ENCODE results near the gene CDH15.

Gene CDH15

DNA sequence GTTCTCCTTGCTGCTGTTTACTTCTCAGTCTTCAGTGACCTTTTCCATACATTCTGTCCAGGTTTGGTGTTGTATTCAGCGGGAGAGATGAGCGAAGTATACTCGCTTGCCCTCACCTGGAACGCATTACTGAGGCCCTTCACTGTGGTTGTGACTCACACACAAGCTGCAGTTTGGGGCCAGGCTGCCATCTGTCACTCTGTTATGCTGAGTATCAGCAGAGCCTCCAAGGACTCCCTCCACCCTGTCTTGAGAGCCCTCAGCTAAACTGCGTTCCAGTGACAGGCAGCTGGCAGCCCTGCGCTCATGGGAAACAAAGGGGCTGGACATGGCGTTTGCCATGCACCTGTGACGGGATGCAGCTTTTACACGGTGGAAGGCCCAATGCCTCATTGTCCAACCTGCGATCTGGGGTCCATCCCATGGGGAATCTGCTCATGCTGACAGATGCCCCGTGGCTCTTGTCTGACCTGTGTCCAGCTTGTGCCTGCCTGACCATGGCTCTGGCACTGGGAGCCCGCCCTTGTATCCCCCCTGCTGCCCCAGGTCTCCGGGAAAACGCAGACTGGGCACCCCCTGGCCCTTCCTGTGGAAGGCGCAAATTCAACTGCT, 39.5 kb downstream of the CDH15 start:
- H3K4me3 ChIP-seq, result no peak overlapping the region
- no peak for DNase-seq (ENCODE audit: low spot score)
- H3K27ac ChIP-seq, result no peak overlapping the region
- TF ChIP-seq, protein P1, sequence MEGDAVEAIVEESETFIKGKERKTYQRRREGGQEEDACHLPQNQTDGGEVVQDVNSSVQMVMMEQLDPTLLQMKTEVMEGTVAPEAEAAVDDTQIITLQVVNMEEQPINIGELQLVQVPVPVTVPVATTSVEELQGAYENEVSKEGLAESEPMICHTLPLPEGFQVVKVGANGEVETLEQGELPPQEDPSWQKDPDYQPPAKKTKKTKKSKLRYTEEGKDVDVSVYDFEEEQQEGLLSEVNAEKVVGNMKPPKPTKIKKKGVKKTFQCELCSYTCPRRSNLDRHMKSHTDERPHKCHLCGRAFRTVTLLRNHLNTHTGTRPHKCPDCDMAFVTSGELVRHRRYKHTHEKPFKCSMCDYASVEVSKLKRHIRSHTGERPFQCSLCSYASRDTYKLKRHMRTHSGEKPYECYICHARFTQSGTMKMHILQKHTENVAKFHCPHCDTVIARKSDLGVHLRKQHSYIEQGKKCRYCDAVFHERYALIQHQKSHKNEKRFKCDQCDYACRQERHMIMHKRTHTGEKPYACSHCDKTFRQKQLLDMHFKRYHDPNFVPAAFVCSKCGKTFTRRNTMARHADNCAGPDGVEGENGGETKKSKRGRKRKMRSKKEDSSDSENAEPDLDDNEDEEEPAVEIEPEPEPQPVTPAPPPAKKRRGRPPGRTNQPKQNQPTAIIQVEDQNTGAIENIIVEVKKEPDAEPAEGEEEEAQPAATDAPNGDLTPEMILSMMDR (IDR thresholded peaks at IDR 0.05), result no peak

GRCh38 chr16:89216315-89217137, 45.0 kb downstream of the CDH15 start:
- peak overlapping the region; percentile 80 for H3K4me3 ChIP-seq
- no peak for DNase-seq (ENCODE audit: low spot score)
- peak overlapping the region; percentile 86 to 96 for H3K27ac ChIP-seq
- TF ChIP-seq, protein P1 (IDR thresholded peaks at IDR 0.05), result peak; percentile 21

DNA sequence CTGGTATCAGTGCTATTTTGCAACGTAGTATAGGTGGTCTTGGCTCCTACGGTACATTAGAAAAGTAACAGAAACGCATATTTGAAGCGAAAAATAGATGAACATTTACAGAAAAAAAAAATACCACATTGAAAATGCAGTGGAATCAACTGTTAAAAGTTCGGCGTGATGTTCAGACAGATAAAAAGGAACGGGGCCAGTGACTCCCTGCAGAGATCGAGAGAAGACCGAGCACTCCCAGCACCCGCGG, 45.5 kb downstream of the CDH15 start:
- H3K4me3 ChIP-seq, result peak overlapping the region; percentile 80
- no peak for DNase-seq (ENCODE audit: low spot score)
- TF ChIP-seq, protein P1 (IDR thresholded peaks at IDR 0.05), result no peak
- peak overlapping the region; percentile 86 to 96 for H3K27ac ChIP-seq

DNA sequence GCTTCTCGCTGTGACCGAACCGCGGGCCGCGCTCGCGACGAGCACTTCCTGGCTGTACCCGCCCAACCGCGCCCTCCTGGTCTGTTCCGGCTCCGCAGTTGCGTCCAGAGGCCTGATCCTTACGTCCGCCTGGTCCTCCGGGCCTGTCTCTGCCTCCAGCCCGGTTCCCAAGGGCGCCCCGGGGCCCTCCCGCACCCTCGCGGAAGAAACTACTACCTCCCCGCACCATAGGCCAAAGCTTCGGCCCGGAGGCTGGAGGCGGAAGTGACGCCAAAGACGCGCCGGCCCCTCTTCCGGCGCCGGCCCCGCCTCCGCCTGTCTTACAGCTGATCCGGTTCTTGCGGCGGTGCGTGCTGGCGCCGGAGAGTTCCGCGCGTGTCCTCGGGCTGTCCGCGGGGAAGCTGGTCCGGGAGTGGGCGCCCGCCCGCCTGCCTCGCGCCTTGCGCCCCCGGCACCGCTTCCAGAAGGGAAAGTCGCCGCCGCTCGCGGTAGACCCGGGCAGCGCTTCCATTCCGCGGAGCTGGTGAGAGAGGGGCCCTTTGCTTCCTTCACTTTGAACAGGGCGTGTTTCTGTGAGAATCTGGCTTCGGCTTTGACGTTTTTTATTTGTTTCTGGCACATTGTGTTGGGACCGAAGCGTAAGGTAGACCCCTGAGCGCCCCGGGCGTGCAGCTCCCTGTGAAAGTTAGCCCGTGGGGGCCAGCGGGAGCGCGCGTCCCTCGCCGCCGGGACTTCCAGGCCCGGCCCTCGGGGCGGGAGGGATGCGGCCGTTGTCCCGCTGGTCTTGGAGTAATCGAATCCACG, 46.0 kb downstream of the CDH15 start, which contains the start of gene ZNF778:
ZNF778 (plus strand) TSS at position 316 of the 804 bp plus-strand sequence. CDS start 3,425 bp downstream, outside the sequence.
- peak within 1 kb of the TSS; percentile 86 to 96 for H3K27ac ChIP-seq
- peak within 1 kb of the TSS; percentile 80 for H3K4me3 ChIP-seq
- TF ChIP-seq, protein P1 (IDR thresholded peaks at IDR 0.05), result no peak
- DNase-seq (ENCODE audit: low spot score), result peak; percentile 90

DNA sequence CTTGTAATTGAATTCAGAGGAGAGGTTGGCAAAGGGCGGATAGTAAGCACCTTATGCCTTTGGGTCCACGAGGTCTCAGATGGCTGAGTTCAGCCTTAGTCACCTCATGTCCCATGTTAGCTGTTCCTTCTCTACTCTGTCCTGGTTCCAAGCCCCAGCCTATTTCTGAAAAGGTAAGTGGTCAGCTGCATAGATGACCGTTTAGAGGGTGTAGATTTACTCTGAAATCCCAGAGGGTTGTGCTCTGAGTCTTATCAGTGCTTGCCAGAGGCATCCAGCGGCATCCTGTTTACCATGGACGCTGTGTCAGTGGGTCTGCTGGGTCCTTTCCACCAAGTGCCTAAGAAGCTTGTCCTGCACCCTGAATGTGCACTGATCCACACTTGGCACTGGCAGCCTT, 47.8 kb downstream of the CDH15 start:
- no peak for DNase-seq (ENCODE audit: low spot score)
- TF ChIP-seq, protein P1 (IDR thresholded peaks at IDR 0.05), result no peak
- Histone ChIP-seq H3K27ac (no peak overlapping the region), H3K4me3 (no peak overlapping the region)

GRCh38 chr16:89221604-89222003, 50.1 kb downstream of the CDH15 start:
- Histone ChIP-seq H3K27ac (no peak overlapping the region), H3K4me3 (no peak overlapping the region)
- DNase-seq (ENCODE audit: low spot score), result no peak
- TF ChIP-seq, protein P1 (IDR thresholded peaks at IDR 0.05), result no peak
